Activated naive CD4-positive, alpha-beta T cell treated with Interleukin-2 at 50 U/mL for 16 hours (primary cell): Measurements from ENCODE around the gene SPINK7.
"Not testable (repeated sequence)": the region's sequence is repeated elsewhere in the genome, so short reads cannot be mapped to it uniquely, and the experiment has no call there.

Source experiments
- DNase-seq: peaks from one replicate; pipeline ENCODE4 v3.0.0-alpha.2; 2020

The SPINK7 gene

DNA sequence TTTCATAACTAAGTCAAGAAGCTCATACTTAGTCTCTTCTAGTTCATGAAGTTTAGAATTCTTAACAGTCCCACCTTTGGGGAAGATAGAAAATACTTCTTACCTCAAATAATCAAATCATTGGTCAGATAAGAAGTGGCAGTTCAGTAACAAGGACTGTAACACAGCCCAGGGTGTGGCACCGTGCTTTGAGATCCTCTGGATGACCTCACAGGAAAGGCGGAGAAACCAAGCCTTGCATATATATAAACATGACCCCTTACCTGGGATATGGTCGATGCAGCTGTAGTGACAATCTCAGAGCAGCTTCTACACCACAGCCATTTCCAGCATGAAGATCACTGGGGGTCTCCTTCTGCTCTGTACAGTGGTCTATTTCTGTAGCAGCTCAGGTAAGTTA is at the start of gene SPINK7:
Gene SPINK7, plus strand, starts transcription at position 271 of the 400 bp plus-strand sequence. Its CDS starts 61 bp downstream, at position 332.
- DNase-seq, result no peak

DNA sequence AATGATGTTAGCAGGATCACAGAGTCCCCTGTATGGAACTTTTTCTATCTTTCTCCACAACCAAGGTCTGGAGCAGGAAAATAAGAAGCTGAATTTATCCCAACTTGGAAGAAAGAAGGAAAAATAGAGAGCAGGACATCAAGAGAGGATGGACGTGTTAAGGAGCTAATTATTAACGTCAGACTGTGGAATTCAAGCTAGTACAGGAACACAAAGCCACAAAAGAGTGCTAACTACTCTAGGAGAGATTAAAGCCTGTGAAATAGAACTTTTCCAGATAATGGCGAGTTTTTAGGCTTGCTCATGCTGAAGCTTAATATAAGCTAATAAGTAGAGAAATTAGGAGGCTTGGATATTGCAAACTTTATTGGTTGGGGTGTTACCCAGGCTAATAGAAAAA is 44.3 kb upstream of the SPINK7 start:
- DNase-seq, result no peak

DNA sequence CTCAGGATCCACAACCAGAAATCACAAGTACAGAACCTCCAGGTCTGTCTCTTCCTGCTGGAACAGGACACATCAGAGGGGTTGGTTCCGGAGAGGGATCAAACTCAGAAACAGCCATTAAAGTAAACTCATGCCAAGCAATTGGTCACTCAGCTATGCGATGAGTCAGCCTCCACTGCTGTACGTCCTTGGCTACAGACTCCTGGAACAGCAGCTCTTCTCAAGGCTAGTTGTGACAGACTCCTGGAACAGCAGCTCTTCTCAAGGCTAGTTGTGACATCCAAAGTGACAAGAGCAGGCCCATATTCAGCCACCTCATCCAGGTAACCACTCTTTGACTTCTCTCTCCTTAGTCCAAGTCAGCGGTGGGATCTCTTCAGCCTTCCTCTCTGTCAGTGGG is 43.7 kb upstream of the SPINK7 start, which contains the start of gene SPINK13:
Gene SPINK13, plus strand, starts transcription at position 229 of the 400 bp plus-strand sequence. CDS start 1,279 bp downstream, outside the sequence.
- no peak for DNase-seq

- DNase-seq, result not testable (repeated sequence)
Measured at GRCh38 chr5:148275129-148275528, 37.1 kb upstream of the SPINK7 start.

- DNase-seq, result not testable (repeated sequence)
Measured at GRCh38 chr5:148280893-148281292, 31.3 kb upstream of the SPINK7 start.

- DNase-seq, result not testable (repeated sequence)
Measured at GRCh38 chr5:148281336-148281735, 30.9 kb upstream of the SPINK7 start.

DNA sequence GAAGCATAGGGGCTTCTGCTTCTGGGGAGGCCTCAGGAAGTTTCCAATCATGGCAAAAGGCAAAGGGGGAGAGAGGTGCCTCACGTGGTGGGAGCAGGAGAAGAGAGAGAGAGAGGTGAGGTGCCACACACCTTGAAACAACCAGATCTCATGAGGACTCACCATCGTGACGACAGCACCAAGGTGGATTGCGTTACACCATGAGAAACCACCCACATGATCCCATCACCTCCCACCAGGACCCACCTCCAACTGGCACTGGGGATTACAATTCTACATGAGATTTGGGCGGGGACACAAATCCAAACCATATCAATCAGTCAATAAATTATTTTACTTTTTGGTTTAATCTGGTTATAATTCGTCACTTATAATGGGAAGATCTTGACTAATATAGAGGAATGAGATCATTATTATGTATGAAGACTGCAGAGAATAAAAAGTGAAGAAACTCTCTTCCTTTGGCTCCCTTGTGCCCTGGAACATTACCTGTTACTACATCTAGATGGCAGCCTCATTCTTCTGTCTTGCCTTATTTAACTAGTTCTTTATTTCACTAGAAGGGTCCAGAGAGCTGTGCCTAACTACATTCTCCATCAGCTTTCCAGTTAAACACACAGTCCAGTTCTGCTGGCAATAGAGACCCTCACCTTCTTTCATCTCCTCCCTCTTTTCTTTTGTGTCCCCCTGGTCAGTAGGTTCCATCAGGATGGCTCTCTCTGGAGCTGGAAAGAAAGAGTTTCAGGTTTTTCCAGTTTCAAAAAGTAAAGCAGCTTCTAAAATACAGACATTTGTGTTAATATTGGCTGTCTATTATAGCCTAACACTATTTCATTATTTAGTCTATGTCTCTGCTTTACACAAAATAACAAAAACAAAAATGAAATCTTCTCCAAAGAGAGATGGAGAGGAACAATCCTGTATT is 21.7 kb upstream of the SPINK7 start:
- DNase-seq, result no peak

GRCh38 chr5:148297731-148298130 is 14.5 kb upstream of the SPINK7 start:
- no peak for DNase-seq

- no peak for DNase-seq
Measured at GRCh38 chr5:148306446-148306845, 5.8 kb upstream of the SPINK7 start.

- DNase-seq, result no peak
Measured at GRCh38 chr5:148309019-148309418, 3.2 kb upstream of the SPINK7 start.

- no peak for DNase-seq
Measured at GRCh38 chr5:148309746-148310145, 2.5 kb upstream of the SPINK7 start.

DNA sequence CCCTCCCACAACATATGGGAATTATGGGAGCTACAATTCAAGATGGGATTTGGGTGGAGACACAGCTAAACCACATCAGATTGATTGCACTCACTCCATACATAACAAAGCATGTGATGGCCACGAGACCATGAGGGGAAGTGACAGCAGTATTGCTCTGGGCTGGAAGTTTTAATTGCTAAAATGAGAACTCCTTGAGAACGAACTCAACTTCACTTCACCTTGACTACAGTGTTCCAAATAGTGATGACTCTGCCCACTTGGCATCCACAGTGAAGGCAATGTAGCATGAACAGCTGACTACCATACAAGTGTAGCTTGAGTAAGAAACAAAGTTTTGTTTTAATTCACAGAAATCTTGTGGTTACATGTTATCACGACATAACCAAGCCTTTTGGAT is 739 bp upstream of the SPINK7 start:
- no peak for DNase-seq

- no peak for DNase-seq
Measured at GRCh38 chr5:148314187-148314586, 2.0 kb downstream of the SPINK7 start.

GRCh38 chr5:148314731-148315130 is 2.5 kb downstream of the SPINK7 start:
- DNase-seq, result no peak

DNA sequence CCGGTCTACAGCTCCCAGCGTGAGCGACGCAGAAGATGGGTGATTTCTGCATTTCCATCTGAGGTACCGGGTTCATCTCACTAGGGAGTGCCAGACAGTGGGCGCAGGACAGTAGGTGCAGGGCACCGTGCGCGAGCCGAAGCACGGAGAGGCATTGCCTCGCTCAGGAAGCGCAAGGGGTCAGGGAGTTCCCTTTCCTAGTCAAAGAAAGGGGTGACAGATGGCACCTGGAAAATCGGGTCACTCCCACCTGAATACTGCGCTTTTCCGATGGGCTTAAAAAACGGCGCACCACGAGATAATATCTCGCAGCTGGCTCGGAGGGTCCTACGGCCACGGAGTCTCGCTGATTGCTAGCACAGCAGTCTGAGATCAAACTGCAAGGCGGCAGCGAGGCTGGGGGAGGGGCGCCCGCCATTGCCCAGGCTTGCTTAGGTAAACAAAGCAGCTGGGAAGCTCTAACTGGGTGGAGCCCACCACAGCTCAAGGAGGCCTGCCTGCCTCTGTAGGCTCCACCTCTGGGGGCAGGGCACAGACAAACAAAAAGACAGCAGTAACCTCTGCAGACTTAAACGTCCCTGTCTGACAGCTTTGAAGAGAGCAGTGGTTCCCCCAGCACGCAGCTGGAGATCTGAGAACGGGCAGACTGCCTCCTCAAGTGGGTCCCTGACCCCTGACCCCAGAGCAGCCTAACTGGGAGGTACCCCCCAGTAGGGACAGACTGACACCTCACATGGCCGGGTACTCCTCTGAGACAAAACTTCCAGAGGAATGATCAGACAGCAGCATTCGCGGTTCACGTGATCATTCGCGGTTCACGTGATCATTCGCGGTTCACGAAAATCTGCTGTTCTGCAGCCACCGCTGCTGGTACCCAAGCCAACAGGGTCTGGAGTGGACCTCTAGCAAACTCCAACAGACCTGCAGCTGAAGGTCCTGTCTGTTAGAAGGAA is 8.1 kb downstream of the SPINK7 start:
- peak; percentile 2 for DNase-seq

DNA sequence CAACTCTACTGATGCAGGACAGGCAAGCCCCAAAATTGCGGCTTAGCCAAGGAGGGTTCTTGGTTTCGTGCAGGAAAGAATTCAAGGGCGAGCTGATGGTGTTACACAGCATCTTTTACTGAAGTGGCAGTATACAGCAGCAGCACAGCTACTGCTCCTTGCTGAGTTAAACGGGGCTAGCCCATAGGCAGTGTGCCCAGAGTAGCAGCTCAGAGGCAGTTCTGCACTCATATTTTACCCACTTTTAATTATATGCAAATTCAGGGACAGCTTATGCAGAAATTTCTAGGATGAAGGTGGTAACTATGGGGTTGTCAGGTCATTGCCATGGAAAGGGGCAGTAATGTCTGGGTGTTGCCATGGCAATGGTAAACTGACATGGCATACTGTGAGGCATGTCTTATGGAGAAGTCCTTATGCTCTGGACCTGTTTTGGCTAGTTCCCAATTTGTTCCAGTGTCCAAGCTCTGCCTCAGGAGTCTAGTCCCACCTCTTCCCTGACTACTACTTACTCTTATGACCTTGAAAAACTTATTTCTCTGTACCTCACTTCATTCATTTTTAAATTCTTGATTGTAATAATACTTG is 21.1 kb downstream of the SPINK7 start:
- no peak for DNase-seq

GRCh38 chr5:148335259-148335658 is 23.0 kb downstream of the SPINK7 start, which contains the start of gene SPINK9:
SPINK9 (plus strand) TSS chr5:148335559; CDS start chr5:148335614, 55 bp downstream.
- DNase-seq, result no peak

- no peak for DNase-seq
Measured at GRCh38 chr5:148336704-148337435, 24.6 kb downstream of the SPINK7 start.

DNA sequence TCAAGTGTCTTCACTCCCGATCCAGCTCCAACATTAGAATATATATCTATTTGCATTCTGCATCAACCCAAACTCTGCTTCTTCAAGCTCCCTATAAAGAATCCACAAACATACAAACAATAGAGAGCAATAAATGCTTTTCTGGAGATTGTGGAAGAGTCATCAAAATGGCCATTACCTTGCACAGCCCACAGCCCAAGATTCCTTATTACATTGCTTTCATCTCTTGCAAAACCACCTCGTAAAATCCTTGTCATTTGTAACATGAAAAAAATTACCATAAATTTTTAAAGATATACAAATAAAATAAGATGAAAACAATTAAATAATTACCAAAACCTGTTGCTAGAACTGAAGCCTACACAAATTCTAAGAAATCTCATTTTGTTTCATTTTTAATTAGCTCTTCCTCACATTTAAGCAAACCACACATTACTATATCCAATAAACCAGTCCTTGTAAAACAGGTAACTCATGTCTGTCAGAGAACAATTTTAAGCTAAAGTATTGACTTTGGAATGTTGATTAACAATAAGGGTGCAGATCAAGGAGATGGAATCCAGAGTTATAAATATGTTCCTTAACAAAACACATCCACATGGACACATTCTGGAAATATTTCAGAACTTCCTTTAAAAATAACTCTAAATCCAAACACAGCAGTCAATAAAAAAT is 30.3 kb downstream of the SPINK7 start:
- no peak for DNase-seq

GRCh38 chr5:148343046-148343407 is 30.8 kb downstream of the SPINK7 start:
- DNase-seq, result no peak
